SK-N-SH treated with all-trans-retinoic acid at 6 μM for 48 hours (cell line): ENCODE results near the gene KYAT1.

Experiments
- ATAC-seq: fragments of 200-7000 bp; cut with Tn5 transposase; 3 replicates; pipeline ENCODE4 v1.9.1; 2020; ENCODE audit warnings: mild to moderate bottlenecking, moderate library complexity
- ARNTL ChIP-seq: fragments of 450-650 bp; formaldehyde crosslinking; IDR thresholded peaks from 2 replicates; pipeline ENCODE4 v1.5.0; 2020; ENCODE audit warnings: low read depth, mild to moderate bottlenecking, moderate library complexity, borderline replicate concordance
- CSDC2 ChIP-seq: fragments of 250-450 bp; sonication (Bioruptor Pico); IDR thresholded peaks from 2 replicates; pipeline ENCODE4 v1.5.0; 2020; ENCODE audit warnings: mild to moderate bottlenecking, moderate library complexity
- ESRRG ChIP-seq: fragments of 250-450 bp; sonication (Bioruptor Pico); IDR thresholded peaks from 2 replicates; pipeline ENCODE4 v1.6.1; 2021; ENCODE audit warnings: mild to moderate bottlenecking
- ISL1 ChIP-seq: fragments of 250-450 bp; sonication (Bioruptor Pico); IDR thresholded peaks from 2 replicates; pipeline ENCODE4 v2.1.2; 2022; ENCODE audit warnings: mild to moderate bottlenecking, moderate library complexity
- PPARA ChIP-seq: fragments of 250-450 bp; sonication (Bioruptor Pico); IDR thresholded peaks from 2 replicates; pipeline ENCODE4 v1.5.0; 2020; ENCODE audit warnings: mild to moderate bottlenecking, borderline replicate concordance
- SNAI2 ChIP-seq: fragments of 250-450 bp; sonication (Bioruptor Pico); IDR thresholded peaks from 2 replicates; pipeline ENCODE4 v1.5.0; 2020; ENCODE audit warnings: mild to moderate bottlenecking, moderate library complexity
- TCF4 ChIP-seq: fragments of 250-450 bp; sonication (Bioruptor Pico); IDR thresholded peaks from 2 replicates; pipeline ENCODE4 v1.8.0; 2021; ENCODE audit warnings: mild to moderate bottlenecking, moderate library complexity, borderline replicate concordance
- ZC3H10 ChIP-seq: fragments of 250-450 bp; sonication (Bioruptor Pico); IDR thresholded peaks from 2 replicates; pipeline ENCODE4 v1.5.1; 2021; ENCODE audit warnings: mild to moderate bottlenecking, moderate library complexity
- ZFP30 ChIP-seq: fragments of 450-650 bp; formaldehyde crosslinking; IDR thresholded peaks from 2 replicates; pipeline ENCODE4 v1.5.0; 2022; ENCODE audit warnings: mild to moderate bottlenecking, moderate library complexity
- ZNF565 ChIP-seq: fragments of 450-650 bp; formaldehyde crosslinking; conservative IDR thresholded peaks from 2 replicates; pipeline ENCODE4 v1.5.0; 2020; ENCODE audit warnings: low read depth, mild to moderate bottlenecking, moderate library complexity
- ZNF8 ChIP-seq: fragments of 450-650 bp; formaldehyde crosslinking; IDR thresholded peaks from 2 replicates; pipeline ENCODE4 v1.5.0; 2020; ENCODE audit warnings: mild to moderate bottlenecking, moderate library complexity
- TF ChIP-seq, protein P1 (sequence below): fragments of 250-450 bp; sonication (Bioruptor Pico); IDR thresholded peaks from 2 replicates; pipeline ENCODE4 v1.5.1; 2020; ENCODE audit warnings: low read depth, mild to moderate bottlenecking, moderate library complexity
- TF ChIP-seq, protein P2 (sequence below): fragments of 250-450 bp; sonication (Bioruptor Pico); IDR thresholded peaks from 2 replicates; pipeline ENCODE4 v1.5.1; 2021; ENCODE audit warnings: mild to moderate bottlenecking, moderate library complexity
- TF ChIP-seq, protein P3 (sequence below): fragments of 250-450 bp; sonication (Bioruptor Pico); IDR thresholded peaks from 2 replicates; pipeline ENCODE4 v1.5.0; 2020; ENCODE audit warnings: mild to moderate bottlenecking, moderate library complexity
- TF ChIP-seq, protein P4 (sequence below): fragments of 250-450 bp; sonication (Bioruptor Pico); IDR thresholded peaks from 2 replicates; pipeline ENCODE4 v1.8.0; 2021; ENCODE audit warnings: low read depth, mild to moderate bottlenecking, moderate library complexity, borderline replicate concordance
- TF ChIP-seq, protein P5 (sequence below): fragments of 250-450 bp; sonication (Bioruptor Pico); IDR thresholded peaks from 2 replicates; pipeline ENCODE4 v1.8.0; 2020; ENCODE audit warnings: mild to moderate bottlenecking, moderate library complexity, borderline replicate concordance

Gene KYAT1

DNA sequence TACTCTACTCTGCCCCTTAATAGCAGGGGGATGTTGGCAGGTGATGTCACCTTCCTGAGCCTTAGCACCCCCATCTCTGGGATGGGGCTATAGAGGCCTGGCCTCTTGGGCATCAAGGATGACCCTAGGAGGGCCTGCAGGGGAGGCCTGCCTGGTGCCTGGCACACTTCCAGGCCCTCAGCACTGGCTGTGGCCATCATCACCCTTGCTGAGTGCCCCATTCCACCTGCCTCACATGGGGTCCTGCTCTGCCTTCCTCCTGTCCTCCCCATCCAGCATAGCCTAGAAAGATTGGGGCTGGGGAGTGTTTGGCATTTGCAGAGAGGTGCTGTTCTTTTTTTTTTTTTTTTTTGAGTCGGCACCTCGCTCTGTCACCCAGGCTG lies 21.3 kb upstream of the KYAT1 start:
- no peak; the same call in 1 of the 3 replicates for ATAC-seq
- TF ChIP-seq, protein P1, sequence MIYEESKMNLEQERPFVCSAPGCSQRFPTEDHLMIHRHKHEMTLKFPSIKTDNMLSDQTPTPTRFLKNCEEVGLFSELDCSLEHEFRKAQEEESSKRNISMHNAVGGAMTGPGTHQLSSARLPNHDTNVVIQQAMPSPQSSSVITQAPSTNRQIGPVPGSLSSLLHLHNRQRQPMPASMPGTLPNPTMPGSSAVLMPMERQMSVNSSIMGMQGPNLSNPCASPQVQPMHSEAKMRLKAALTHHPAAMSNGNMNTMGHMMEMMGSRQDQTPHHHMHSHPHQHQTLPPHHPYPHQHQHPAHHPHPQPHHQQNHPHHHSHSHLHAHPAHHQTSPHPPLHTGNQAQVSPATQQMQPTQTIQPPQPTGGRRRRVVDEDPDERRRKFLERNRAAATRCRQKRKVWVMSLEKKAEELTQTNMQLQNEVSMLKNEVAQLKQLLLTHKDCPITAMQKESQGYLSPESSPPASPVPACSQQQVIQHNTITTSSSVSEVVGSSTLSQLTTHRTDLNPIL (CRISPR knock-in tag): no peak
- TF ChIP-seq PPARA (CRISPR knock-in tag) (no peak), ARNTL (CRISPR knock-in tag) (no peak), ISL1 (no peak), TCF4 (CRISPR knock-in tag) (no peak), ZNF8 (CRISPR knock-in tag) (no peak)
- TF ChIP-seq, protein P2, sequence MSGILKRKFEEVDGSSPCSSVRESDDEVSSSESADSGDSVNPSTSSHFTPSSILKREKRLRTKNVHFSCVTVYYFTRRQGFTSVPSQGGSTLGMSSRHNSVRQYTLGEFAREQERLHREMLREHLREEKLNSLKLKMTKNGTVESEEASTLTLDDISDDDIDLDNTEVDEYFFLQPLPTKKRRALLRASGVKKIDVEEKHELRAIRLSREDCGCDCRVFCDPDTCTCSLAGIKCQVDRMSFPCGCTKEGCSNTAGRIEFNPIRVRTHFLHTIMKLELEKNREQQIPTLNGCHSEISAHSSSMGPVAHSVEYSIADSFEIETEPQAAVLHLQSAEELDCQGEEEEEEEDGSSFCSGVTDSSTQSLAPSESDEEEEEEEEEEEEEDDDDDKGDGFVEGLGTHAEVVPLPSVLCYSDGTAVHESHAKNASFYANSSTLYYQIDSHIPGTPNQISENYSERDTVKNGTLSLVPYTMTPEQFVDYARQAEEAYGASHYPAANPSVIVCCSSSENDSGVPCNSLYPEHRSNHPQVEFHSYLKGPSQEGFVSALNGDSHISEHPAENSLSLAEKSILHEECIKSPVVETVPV (CRISPR knock-in tag): no peak

DNA sequence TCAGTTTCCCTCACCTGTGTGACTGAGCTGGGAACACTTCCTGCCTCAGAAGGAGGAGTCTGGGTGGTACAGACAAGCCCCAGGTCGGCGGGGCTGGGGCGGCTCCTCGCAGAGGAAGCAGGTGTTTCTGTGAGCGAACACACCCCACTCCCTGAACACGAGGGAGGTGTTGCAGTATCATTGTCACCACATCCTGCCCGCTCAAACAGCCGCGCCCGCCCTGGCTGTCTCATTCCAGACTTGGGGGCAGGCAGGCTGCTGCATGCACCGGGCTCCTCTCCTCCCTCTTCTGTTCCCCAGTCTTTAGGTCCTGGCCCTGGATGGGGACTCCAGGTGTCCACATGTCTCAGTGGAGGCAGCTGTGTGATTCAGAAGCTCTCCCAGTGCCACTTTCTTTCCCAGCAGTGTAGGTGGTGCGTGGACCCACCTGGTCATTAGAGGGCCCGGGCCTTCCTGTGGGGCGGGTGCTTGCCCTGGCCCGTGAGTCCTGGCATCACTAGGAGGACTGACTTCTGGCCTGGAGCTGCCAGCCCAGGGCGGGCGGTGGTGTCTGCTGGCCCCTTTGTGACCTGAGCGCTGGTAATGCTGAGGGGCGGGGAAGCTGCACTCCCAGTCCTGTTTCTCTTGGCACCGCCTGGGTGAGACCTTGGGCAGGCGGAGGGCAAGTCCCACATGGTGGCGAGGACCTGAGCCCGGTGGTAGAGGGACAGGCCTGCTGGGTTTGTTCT lies 20.8 kb upstream of the KYAT1 start:
- no peak; the same call in 2 of the 3 replicates for ATAC-seq
- TF ChIP-seq ESRRG (CRISPR knock-in tag): no peak
- TF ChIP-seq, protein P3, sequence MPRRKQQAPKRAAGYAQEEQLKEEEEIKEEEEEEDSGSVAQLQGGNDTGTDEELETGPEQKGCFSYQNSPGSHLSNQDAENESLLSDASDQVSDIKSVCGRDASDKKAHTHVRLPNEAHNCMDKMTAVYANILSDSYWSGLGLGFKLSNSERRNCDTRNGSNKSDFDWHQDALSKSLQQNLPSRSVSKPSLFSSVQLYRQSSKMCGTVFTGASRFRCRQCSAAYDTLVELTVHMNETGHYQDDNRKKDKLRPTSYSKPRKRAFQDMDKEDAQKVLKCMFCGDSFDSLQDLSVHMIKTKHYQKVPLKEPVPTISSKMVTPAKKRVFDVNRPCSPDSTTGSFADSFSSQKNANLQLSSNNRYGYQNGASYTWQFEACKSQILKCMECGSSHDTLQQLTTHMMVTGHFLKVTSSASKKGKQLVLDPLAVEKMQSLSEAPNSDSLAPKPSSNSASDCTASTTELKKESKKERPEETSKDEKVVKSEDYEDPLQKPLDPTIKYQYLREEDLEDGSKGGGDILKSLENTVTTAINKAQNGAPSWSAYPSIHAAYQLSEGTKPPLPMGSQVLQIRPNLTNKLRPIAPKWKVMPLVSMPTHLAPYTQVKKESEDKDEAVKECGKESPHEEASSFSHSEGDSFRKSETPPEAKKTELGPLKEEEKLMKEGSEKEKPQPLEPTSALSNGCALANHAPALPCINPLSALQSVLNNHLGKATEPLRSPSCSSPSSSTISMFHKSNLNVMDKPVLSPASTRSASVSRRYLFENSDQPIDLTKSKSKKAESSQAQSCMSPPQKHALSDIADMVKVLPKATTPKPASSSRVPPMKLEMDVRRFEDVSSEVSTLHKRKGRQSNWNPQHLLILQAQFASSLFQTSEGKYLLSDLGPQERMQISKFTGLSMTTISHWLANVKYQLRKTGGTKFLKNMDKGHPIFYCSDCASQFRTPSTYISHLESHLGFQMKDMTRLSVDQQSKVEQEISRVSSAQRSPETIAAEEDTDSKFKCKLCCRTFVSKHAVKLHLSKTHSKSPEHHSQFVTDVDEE (CRISPR knock-in tag): no peak
- TF ChIP-seq, protein P4, sequence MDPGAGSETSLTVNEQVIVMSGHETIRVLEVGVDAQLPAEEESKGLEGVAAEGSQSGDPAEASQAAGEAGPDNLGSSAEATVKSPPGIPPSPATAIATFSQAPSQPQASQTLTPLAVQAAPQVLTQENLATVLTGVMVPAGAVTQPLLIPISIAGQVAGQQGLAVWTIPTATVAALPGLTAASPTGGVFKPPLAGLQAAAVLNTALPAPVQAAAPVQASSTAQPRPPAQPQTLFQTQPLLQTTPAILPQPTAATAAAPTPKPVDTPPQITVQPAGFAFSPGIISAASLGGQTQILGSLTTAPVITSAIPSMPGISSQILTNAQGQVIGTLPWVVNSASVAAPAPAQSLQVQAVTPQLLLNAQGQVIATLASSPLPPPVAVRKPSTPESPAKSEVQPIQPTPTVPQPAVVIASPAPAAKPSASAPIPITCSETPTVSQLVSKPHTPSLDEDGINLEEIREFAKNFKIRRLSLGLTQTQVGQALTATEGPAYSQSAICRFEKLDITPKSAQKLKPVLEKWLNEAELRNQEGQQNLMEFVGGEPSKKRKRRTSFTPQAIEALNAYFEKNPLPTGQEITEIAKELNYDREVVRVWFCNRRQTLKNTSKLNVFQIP (CRISPR knock-in tag): no peak

DNA sequence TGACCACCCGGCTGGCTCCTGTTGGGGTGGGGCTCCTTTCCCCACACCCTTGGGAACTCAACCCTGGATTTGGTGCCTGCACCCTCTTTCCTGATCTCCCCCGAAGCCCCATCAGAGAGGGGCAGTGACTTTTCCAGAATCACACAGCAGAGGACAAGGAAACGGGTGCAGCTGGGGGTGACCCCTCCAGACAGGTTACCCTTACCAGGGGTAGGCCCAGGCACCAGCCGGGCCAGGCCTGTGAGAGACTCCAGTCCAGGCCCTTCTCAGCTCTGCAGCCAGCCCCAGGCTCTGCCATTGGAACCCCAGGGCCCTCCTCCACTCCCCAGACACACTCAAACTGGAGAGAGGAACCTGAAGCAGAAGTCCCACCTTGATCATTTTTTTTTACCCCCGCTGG lies 20.1 kb upstream of the KYAT1 start:
- TF ChIP-seq, protein P5, sequence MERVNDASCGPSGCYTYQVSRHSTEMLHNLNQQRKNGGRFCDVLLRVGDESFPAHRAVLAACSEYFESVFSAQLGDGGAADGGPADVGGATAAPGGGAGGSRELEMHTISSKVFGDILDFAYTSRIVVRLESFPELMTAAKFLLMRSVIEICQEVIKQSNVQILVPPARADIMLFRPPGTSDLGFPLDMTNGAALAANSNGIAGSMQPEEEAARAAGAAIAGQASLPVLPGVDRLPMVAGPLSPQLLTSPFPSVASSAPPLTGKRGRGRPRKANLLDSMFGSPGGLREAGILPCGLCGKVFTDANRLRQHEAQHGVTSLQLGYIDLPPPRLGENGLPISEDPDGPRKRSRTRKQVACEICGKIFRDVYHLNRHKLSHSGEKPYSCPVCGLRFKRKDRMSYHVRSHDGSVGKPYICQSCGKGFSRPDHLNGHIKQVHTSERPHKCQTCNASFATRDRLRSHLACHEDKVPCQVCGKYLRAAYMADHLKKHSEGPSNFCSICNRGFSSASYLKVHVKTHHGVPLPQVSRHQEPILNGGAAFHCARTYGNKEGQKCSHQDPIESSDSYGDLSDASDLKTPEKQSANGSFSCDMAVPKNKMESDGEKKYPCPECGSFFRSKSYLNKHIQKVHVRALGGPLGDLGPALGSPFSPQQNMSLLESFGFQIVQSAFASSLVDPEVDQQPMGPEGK (CRISPR knock-in tag): no peak
- no peak for TF ChIP-seq PPARA (CRISPR knock-in tag)
- no peak for TF ChIP-seq ISL1
- no peak for TF ChIP-seq ZC3H10 (CRISPR knock-in tag)
- TF ChIP-seq, protein P1 (CRISPR knock-in tag): no peak
- TF ChIP-seq, protein P3 (CRISPR knock-in tag): no peak
- TF ChIP-seq, protein P4 (CRISPR knock-in tag): no peak
- no peak for TF ChIP-seq CSDC2 (CRISPR knock-in tag)
- no peak for TF ChIP-seq ZFP30 (CRISPR knock-in tag)
- TF ChIP-seq ARNTL (CRISPR knock-in tag): no peak
- no peak for TF ChIP-seq SNAI2 (CRISPR knock-in tag)
- no peak for TF ChIP-seq ZNF565 (CRISPR knock-in tag)
- TF ChIP-seq TCF4 (CRISPR knock-in tag): no peak
- ATAC-seq: no peak
